PC-3 (cell line): ENCODE measurements around the gene NKAIN2. TPM values are rescaled to one million over a fixed set of nuclear protein-coding genes. Genes with fewer than 3 reads are reported as not detected.

ENCODE experiments used
- ATAC-seq: fragments of 200-7000 bp; cut with Tn5 transposase; 2 replicates; pipeline ENCODE4 v1.9.1; 2020; ENCODE audit warnings: mild to moderate bottlenecking, moderate library complexity
- BruUV-seq: library from RNA; stranded (reverse); fragments of 400-500 nt; replicated peaks from 2 replicates; lab custom pipeline; 2021; lab: Mats Ljungman, UMichigan
- CTCF ChIA-PET: fragments of 300-600 bp; sonication (Branson Sonifier 250); formaldehyde crosslinking; loops from one replicate; lab custom pipeline; 2022; ENCODE audit warnings: antibody characterized with exemption; lab: Charles Lee
- POLR2A ChIA-PET: fragments of 300-600 bp; sonication (Branson Sonifier 250); formaldehyde crosslinking; loops from one replicate; lab custom pipeline; 2022; ENCODE audit warnings: antibody characterized with exemption; ENCODE audit not compliant: unreplicated experiment; lab: Charles Lee
- DNase-seq: peaks from one replicate; pipeline ENCODE4 v3.0.0-alpha.2; 2015
- H2AFZ ChIP-seq: fragments of 300-600 bp; sonication (generic); 2 replicates; pipeline ENCODE4 v1.6.0; 2016; ENCODE audit warnings: antibody characterized with exemption, low read length
- H3F3A ChIP-seq: fragments of 300-600 bp; sonication (generic); one replicate; pipeline ENCODE4 v1.6.0; 2017; ENCODE audit warnings: antibody characterized with exemption, low read length, control low read depth, mild to moderate bottlenecking; ENCODE audit not compliant: unreplicated experiment
- H3K27ac ChIP-seq: fragments of 300-600 bp; sonication (generic); 2 replicates; pipeline ENCODE4 v1.5.1; 2016; ENCODE audit warnings: mild to moderate bottlenecking, low read length
- H3K27me3 ChIP-seq: fragments of 300-600 bp; sonication (generic); 2 replicates; pipeline ENCODE4 v1.6.1; 2016; ENCODE audit warnings: low read length, mixed read lengths
- H3K36me3 ChIP-seq: fragments of 300-600 bp; sonication (generic); 2 replicates; pipeline ENCODE4 v1.6.1; 2016; ENCODE audit warnings: low read depth, mixed run types, low read length, mixed read lengths
- H3K4me1 ChIP-seq: fragments of 300-600 bp; sonication (generic); 2 replicates; pipeline ENCODE4 v1.5.1; 2016; ENCODE audit warnings: low read length; ENCODE audit not compliant: insufficient read depth
- H3K4me2 ChIP-seq: fragments of 300-600 bp; sonication (generic); 2 replicates; pipeline ENCODE4 v1.6.0; 2016; ENCODE audit warnings: low read length
- H3K4me3 ChIP-seq: fragments of 300-600 bp; sonication (generic); 2 replicates; pipeline ENCODE4 v1.5.1; 2016; ENCODE audit warnings: mild to moderate bottlenecking, low read length, mixed read lengths
- H3K79me2 ChIP-seq: fragments of 300-600 bp; sonication (generic); 2 replicates; pipeline ENCODE4 v1.6.1; 2017; ENCODE audit warnings: low read length, mixed read lengths
- H3K9ac ChIP-seq: fragments of 300-600 bp; sonication (generic); 2 replicates; pipeline ENCODE4 v1.6.0; 2016; ENCODE audit warnings: mild to moderate bottlenecking, low read length
- H3K9me2 ChIP-seq: fragments of 300-600 bp; sonication (generic); replicated peaks from 2 replicates; pipeline ENCODE4 v1.6.1; 2016; ENCODE audit warnings: mixed run types, low read length, mixed read lengths
- H3K9me3 ChIP-seq: fragments of 300-600 bp; sonication (generic); 2 replicates; pipeline ENCODE4 v1.6.1; 2016; ENCODE audit warnings: low read length, mixed read lengths
- H4K20me1 ChIP-seq: fragments of 300-600 bp; sonication (generic); 2 replicates; pipeline ENCODE4 v1.6.1; 2016; ENCODE audit warnings: low read length, mixed read lengths
- CTCF ChIP-seq: fragments of 300-600 bp; sonication (generic); conservative IDR thresholded peaks from 2 replicates; pipeline ENCODE4 v1.5.1; 2017; ENCODE audit warnings: antibody characterized with exemption, low read depth, mild to moderate bottlenecking, low read length
- EZH2 ChIP-seq: fragments of 300-600 bp; sonication (generic); IDR thresholded peaks from one replicate; pipeline ENCODE4 v1.6.1; 2017; ENCODE audit warnings: antibody characterized with exemption, mild to moderate bottlenecking, low read length; ENCODE audit not compliant: unreplicated experiment
- EZH2phosphoT487 ChIP-seq: fragments of 300-600 bp; sonication (generic); IDR thresholded peaks from 2 replicates; pipeline ENCODE4 v1.6.1; 2018; ENCODE audit warnings: mild to moderate bottlenecking, antibody characterized with exemption, low read length, borderline replicate concordance
- intact Hi-C: fragments of 100-400 bp; cut with micrococcal nuclease; formaldehyde crosslinking; loops from 2 replicates; pipeline ENCODE4 v1.9.0; 2023
- total RNA-seq: library from RNA; depleted of rRNA; stranded (reverse); fragments of >200 nt; gene quantifications from 2 replicates; pipeline ENCODE4 v1.2.3, GENCODE V29; 2014

NKAIN2 gene
- total RNA-seq, 1 experiment from 2014 or later: not detected

DNA sequence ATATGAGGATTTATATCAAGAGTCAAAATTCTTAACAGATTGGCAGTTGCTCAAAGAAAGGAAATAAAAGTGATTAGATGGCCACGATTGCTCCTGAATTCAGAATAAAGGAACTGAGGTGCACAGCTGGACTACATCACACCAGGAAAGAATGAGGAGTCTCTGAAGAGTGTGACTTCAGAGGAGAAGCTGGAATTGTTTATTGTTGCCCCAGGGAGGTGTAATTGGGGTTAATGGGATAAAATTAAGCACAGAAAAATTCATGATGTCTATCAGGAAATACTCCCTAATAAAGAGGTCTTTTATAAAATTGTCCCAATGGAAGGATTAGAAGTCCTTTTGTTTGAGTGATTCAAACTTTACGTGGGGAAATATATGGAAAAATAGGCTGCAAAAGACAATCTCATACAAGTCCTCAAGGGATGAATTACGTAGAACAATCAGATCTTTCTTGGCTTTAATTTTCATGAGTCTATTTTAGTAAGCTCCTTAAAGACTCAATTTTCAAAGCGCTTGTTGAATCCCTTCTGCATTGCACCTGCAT is 950.0 kb downstream of the NKAIN2 start:
- ChIA-PET POLR2A (no interaction called here), CTCF (no interaction called here)
- H3K4me2 ChIP-seq: no peak overlapping the region
- ATAC-seq (no peak), DNase-seq (no peak)
- H3F3A ChIP-seq: no peaks in the 10 kb centered on the region
- H3K79me2 ChIP-seq: no peaks in the 10 kb centered on the region
- H3K9ac ChIP-seq: no peak overlapping the region
- no peaks in the 10 kb centered on the region for H4K20me1 ChIP-seq
- intact Hi-C loops: no loop called here
- BruUV-seq: no TSS peak
- no peaks in the 10 kb centered on the region for H3K4me1 ChIP-seq
- no peaks in the 10 kb centered on the region for H3K9me2 ChIP-seq
- no peaks in the 10 kb centered on the region for H3K36me3 ChIP-seq
- TF ChIP-seq EZH2: no peak
- TF ChIP-seq CTCF: no peak
- no peak for TF ChIP-seq EZH2phosphoT487
- no peak overlapping the region for H3K27ac ChIP-seq
- no peak overlapping the region for H2AFZ ChIP-seq
- no peak overlapping the region for H3K4me3 ChIP-seq
- no peaks in the 10 kb centered on the region for H3K9me3 ChIP-seq
- no peaks in the 10 kb centered on the region for H3K27me3 ChIP-seq

- ATAC-seq: no peak
- no peaks in the 10 kb centered on the region for H3K9me2 ChIP-seq
- H4K20me1 ChIP-seq: no peaks in the 10 kb centered on the region
- BruUV-seq: no TSS peak
- no peak overlapping the region for H2AFZ ChIP-seq
- no peaks in the 10 kb centered on the region for H3K36me3 ChIP-seq
- ChIA-PET CTCF (no interaction called here), POLR2A (no interaction called here)
- no peaks in the 10 kb centered on the region for H3K9me3 ChIP-seq
- H3K79me2 ChIP-seq: no peaks in the 10 kb centered on the region
- H3K4me1 ChIP-seq: no peaks in the 10 kb centered on the region
- no peaks in the 10 kb centered on the region for H3K27me3 ChIP-seq
- H3K4me3 ChIP-seq: no peak overlapping the region
- no peak for TF ChIP-seq CTCF
- TF ChIP-seq EZH2phosphoT487: no peak
- no peak for TF ChIP-seq EZH2
- intact Hi-C loops: no loop called here
- DNase-seq: no peak
- H3F3A ChIP-seq: no peaks in the 10 kb centered on the region
- no peak overlapping the region for H3K9ac ChIP-seq
- H3K27ac ChIP-seq: no peak overlapping the region
- no peak overlapping the region for H3K4me2 ChIP-seq
Observed at GRCh38 chr6:124755321-124755720, 951.7 kb downstream of the NKAIN2 start.

- TF ChIP-seq CTCF (no peak), EZH2 (no peak), EZH2phosphoT487 (no peak)
Observed at GRCh38 chr6:124757560-124757959, 953.9 kb downstream of the NKAIN2 start.

More at GRCh38 chr6:124757560-124757959, 953.9 kb downstream of the NKAIN2 start:
- H3K79me2 ChIP-seq: no peaks in the 10 kb centered on the region
- H3K4me2 ChIP-seq: no peak overlapping the region
- no peaks in the 10 kb centered on the region for H3K27me3 ChIP-seq
- no peaks in the 10 kb centered on the region for H3K9me3 ChIP-seq
- no peak overlapping the region for H3K27ac ChIP-seq
- no TSS peak for BruUV-seq
- no peaks in the 10 kb centered on the region for H3K4me1 ChIP-seq
- H2AFZ ChIP-seq: no peak overlapping the region
- no peak for ATAC-seq
- no peaks in the 10 kb centered on the region for H3F3A ChIP-seq
- no peaks in the 10 kb centered on the region for H3K9me2 ChIP-seq
- H3K9ac ChIP-seq: no peak overlapping the region
- H4K20me1 ChIP-seq: no peaks in the 10 kb centered on the region
- intact Hi-C loops: no loop called here
- ChIA-PET POLR2A (no interaction called here), CTCF (no interaction called here)
- no peak overlapping the region for H3K4me3 ChIP-seq
- no peaks in the 10 kb centered on the region for H3K36me3 ChIP-seq
- DNase-seq: no peak
